GM23248 (cell line): ENCODE data around the gene SERPINE3.

Experiments
- EZH2 ChIP-seq: fragments of 200-600 bp; sonication (generic); IDR thresholded peaks from 2 replicates; pipeline ENCODE4 v1.6.1; 2018; ENCODE audit warnings: antibody characterized with exemption, mild to moderate bottlenecking; ENCODE audit not compliant: insufficient read depth, poor library complexity, severe bottlenecking
- EZH2phosphoT487 ChIP-seq: fragments of 200-600 bp; sonication (generic); IDR thresholded peaks from 2 replicates; pipeline ENCODE4 v1.6.1; 2018; ENCODE audit warnings: antibody characterized with exemption, moderate library complexity, mild to moderate bottlenecking, low read depth; ENCODE audit not compliant: insufficient read depth

DNA sequence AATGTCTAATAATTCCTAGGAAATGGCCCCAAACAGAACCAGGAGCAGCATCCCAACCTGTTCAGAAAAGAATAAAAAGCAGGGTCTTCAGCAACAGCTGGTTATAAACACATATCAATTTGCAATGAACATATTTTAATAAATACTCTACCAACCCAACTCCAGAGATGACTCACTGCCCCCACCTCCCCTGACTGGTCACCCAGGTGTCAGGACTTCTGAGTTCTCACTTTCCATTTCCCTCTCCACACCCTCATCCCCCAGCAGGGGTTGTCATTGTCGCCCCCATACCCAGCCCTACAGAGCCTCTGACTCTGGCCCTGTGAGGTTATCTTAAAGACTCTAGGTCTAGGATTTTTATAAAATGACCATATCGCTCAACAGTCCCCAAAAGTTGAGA, 6.9 kb downstream of the SERPINE3 start:
- TF ChIP-seq EZH2phosphoT487 (no peak), EZH2 (no peak)
